NB4 (cell line): Measurements from ENCODE around the gene NHERF1.

Source experiments
- MAX ChIP-seq: IDR thresholded peaks from 2 replicates; pipeline ENCODE4 v1.6.1; 2011; ENCODE audit warnings: low read depth, low read length
- TF ChIP-seq, protein P1 (sequence below): IDR thresholded peaks from one replicate; pipeline ENCODE4 v1.5.1; 2012; ENCODE audit warnings: low read depth, low read length

- TF ChIP-seq, protein P1, sequence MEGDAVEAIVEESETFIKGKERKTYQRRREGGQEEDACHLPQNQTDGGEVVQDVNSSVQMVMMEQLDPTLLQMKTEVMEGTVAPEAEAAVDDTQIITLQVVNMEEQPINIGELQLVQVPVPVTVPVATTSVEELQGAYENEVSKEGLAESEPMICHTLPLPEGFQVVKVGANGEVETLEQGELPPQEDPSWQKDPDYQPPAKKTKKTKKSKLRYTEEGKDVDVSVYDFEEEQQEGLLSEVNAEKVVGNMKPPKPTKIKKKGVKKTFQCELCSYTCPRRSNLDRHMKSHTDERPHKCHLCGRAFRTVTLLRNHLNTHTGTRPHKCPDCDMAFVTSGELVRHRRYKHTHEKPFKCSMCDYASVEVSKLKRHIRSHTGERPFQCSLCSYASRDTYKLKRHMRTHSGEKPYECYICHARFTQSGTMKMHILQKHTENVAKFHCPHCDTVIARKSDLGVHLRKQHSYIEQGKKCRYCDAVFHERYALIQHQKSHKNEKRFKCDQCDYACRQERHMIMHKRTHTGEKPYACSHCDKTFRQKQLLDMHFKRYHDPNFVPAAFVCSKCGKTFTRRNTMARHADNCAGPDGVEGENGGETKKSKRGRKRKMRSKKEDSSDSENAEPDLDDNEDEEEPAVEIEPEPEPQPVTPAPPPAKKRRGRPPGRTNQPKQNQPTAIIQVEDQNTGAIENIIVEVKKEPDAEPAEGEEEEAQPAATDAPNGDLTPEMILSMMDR: no peak
- no peak for TF ChIP-seq MAX
Measured at GRCh38 chr17:74752415-74752814, 4.0 kb downstream of the NHERF1 start.
